C4-2B (cell line): Measurements from ENCODE around the gene PAPSS1.

Source experiments
- CTCF ChIP-seq: fragments of 450-650 bp; conservative IDR thresholded peaks from 2 replicates; pipeline ENCODE4 v1.5.1; 2017; ENCODE audit warnings: mild to moderate bottlenecking
- ZFX ChIP-seq: fragments of 450-650 bp; IDR thresholded peaks from 2 replicates; pipeline ENCODE4 v1.6.1; 2017

- no peak for TF ChIP-seq CTCF
- TF ChIP-seq ZFX, result no peak
These were observed 11.8 kb downstream of the PAPSS1 start for GRCh38 chr4:107708225-107708624.
